Iris pigment epithelial cell (primary cell): ENCODE results near the gene CDC42BPG.
"Not testable (repeated sequence)": the region's sequence is repeated elsewhere in the genome, so short reads cannot be mapped to it uniquely, and the experiment has no call there.

ENCODE experiments used
- DNase-seq: peaks from one replicate; pipeline ENCODE4 v3.0.0-alpha.2; 2011; ENCODE audit warnings: low read depth

CDC42BPG gene

GRCh38 chr11:64849598-64850356 lies 5.3 kb upstream of the CDC42BPG start:
- DNase-seq, result no peak

GRCh38 chr11:64848826-64849597 lies 4.6 kb upstream of the CDC42BPG start:
- DNase-seq, result no peak

GRCh38 chr11:64848214-64848825 lies 3.9 kb upstream of the CDC42BPG start:
- no peak for DNase-seq

- DNase-seq, result peak; percentile 75
Measured at GRCh38 chr11:64846998-64847666, 2.7 kb upstream of the CDC42BPG start.

GRCh38 chr11:64845776-64846129 lies 1.3 kb upstream of the CDC42BPG start:
- not testable (repeated sequence) for DNase-seq

GRCh38 chr11:64845129-64845775 lies 799 bp upstream of the CDC42BPG start:
- DNase-seq, result no peak

- no peak for DNase-seq
Measured at GRCh38 chr11:64843686-64844329, 645 bp downstream of the CDC42BPG start.

- no peak for DNase-seq
Measured at GRCh38 chr11:64842851-64843685, 1.4 kb downstream of the CDC42BPG start.

GRCh38 chr11:64842366-64842759 lies 2.1 kb downstream of the CDC42BPG start:
- DNase-seq, result no peak

- DNase-seq, result no peak
Measured at GRCh38 chr11:64841592-64842365, 2.7 kb downstream of the CDC42BPG start.

GRCh38 chr11:64839887-64840782 lies 4.3 kb downstream of the CDC42BPG start:
- no peak for DNase-seq

- DNase-seq, result no peak
Measured at GRCh38 chr11:64839335-64839734, 5.1 kb downstream of the CDC42BPG start.

GRCh38 chr11:64838600-64839334 lies 5.7 kb downstream of the CDC42BPG start:
- DNase-seq, result no peak

- DNase-seq, result no peak
Measured at GRCh38 chr11:64837887-64838351, 6.5 kb downstream of the CDC42BPG start.

GRCh38 chr11:64836448-64837072 lies 7.9 kb downstream of the CDC42BPG start:
- DNase-seq, result no peak

GRCh38 chr11:64835616-64836447 lies 8.6 kb downstream of the CDC42BPG start:
- DNase-seq, result no peak
